GOT3 (cell line): ENCODE measurements around the gene EDN2.

Source experiments
- DNase-seq: peaks from one replicate; lab custom pipeline; 2025; ENCODE audit warnings: mixed read lengths; lab: John Stamatoyannopoulos, UW

Gene EDN2

GRCh38 chr1:41484402-41485241, at the start of gene EDN2:
Gene EDN2 (minus strand): TSS chr1:41484683. CDS start chr1:41484601, 82 bp downstream.
- DNase-seq = no peak

GRCh38 chr1:41533731-41534080, 49.2 kb upstream of the EDN2 start:
- DNase-seq = no peak

DNA sequence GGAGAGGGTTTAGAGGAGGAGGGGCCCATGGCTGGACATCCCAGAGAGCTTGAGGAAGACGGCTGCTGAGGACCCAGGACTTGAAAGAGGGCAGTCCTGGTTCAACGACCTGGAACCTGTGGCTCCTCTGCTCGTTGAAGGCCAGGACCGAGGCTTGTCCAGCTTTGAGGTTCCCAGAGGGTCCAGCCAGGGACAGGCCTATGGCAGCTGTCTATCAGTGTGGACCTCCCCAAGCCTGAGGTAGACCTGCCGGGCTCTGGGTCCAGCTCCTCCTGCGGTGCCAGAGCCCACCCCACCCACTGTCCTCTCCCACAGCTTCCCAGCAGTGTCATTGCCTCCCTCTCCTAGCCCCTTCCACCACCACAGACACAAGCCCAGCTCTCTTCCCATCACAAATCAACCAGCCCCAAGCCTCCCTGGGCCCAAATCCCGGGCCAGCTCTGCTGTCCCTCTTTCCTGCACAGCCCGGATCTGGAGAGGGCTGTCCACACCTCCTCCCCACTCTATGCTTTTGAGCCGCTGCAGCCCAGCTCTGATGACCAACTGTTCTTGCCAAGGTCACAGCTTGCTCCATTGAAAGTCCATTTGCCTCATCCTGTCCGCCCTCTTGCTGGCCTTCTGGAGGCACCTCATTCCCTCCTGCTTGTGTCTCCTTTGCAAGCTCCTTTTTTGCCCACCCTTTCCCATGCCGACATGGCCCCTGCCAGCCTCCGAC, 48.7 kb upstream of the EDN2 start:
- DNase-seq = no peak

- DNase-seq = no peak
These were observed 47.9 kb upstream of the EDN2 start for GRCh38 chr1:41532206-41532975.

- DNase-seq = no peak
These were observed 45.9 kb upstream of the EDN2 start for GRCh38 chr1:41530411-41530810.

GRCh38 chr1:41529621-41530395, 45.3 kb upstream of the EDN2 start:
- DNase-seq = no peak

DNA sequence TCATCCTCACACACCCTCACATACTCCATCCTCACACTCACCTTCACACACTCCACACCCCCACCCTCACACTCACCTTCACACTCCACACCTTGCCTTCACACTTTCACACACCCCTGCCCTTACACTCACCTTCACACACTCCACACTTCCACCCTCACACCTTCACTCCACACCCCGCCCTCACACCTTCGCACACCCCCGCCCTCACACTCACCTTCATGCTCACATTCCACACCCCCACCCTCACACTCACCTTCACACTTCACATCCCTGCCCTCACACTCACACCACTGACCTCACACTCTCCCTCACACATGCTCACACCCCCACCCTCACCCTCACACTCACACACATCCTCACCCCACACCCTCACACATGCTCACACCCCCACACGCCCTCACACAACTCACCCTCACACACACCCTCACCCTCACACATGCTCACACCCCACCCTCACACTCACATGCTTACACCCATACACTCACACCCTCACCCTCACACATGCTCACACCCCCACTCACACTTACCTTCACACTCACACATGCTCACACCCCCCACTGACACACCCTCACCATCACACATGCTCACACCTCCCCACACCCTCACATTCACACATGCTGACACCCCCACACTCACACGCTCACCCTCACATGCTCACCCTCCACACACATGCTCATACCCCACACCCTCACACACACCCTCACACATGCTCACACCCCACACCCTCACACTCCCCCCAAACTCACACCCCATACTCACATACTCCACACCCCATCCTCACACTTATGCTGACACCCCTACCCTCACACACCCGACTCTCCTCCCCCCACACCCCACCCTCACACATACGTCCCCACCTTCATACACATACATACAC, 44.5 kb upstream of the EDN2 start:
- DNase-seq = no peak

- no peak for DNase-seq
These were observed 43.6 kb upstream of the EDN2 start for GRCh38 chr1:41528106-41528505.

- DNase-seq = no peak
These were observed 42.6 kb upstream of the EDN2 start for GRCh38 chr1:41526956-41527561.

DNA sequence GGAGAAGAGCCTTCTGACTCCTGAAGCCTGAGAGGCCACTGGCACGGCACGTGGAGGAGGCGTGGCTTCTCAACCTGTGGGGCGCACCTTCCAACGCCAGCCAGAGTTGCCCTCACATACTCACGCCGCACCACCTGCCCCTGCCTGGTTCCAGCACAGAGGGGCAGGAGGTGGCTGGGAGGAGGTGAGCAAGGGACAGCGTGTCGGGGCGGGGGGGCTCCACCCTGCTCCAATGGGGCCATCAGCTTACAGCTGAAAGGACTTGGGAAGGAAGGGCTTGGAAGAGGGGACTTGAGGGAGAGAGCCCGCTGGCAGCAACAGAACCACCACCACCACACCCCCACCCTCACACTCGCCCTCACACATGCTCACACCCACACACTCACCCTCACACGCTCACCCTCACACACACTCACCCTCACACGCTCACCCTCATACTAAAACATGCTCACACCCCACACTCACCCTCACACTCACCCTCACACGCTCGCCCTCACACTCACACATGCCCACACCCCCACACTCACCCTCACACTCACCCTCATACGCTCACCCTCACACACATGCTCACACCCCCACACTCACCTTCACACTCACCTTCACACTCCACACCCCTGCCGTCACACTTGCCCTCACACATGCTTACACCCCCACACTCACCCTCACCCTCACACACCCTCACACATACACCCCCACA, 41.6 kb upstream of the EDN2 start:
- DNase-seq = no peak

DNA sequence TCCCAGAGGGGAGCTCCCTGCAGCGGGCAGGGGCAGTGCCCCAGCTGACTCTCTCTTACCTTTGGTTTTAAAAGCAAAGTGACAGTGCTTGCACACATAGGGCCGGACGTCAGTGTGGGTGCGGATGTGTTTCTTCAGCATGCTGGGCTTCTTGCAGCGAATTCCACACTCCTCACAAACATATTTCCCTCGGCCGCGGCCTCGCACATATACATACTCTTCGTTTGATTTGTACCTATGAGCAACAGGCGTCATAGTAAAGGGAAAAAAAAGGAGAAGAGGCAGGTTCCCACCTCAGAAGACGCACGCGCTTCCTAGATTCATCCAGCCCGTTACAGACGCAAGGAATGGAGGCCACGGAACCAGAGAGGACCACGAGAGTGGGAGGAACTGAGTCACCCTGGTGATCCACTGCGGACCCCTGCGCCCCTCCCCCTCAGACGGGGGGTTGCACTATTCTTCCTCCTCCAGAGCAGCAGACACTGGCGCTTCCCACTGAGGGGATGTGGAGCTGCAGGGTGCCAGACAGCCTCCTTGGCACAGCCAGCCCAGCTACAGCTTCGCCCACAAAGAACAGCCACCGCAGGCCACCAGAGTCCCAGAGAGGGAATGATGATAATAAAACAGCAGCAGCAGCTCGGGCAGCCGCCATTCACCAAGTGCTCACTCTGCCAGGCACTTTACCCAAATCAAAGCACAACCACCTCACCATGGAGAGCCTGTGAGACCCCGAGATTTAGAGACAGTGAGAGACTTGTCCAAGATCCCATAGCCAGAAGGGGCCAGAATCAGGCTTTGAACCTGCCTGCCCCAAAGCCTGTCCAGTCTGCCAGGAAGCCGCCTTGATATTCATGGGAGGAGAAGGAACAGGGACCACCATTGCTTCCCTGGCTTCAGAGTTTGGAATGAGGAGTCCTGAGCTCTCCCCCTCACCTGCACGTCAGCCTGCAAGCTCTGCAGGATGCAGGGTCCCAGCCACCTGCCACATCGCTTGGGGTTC, 40.5 kb upstream of the EDN2 start:
- DNase-seq = no peak

DNA sequence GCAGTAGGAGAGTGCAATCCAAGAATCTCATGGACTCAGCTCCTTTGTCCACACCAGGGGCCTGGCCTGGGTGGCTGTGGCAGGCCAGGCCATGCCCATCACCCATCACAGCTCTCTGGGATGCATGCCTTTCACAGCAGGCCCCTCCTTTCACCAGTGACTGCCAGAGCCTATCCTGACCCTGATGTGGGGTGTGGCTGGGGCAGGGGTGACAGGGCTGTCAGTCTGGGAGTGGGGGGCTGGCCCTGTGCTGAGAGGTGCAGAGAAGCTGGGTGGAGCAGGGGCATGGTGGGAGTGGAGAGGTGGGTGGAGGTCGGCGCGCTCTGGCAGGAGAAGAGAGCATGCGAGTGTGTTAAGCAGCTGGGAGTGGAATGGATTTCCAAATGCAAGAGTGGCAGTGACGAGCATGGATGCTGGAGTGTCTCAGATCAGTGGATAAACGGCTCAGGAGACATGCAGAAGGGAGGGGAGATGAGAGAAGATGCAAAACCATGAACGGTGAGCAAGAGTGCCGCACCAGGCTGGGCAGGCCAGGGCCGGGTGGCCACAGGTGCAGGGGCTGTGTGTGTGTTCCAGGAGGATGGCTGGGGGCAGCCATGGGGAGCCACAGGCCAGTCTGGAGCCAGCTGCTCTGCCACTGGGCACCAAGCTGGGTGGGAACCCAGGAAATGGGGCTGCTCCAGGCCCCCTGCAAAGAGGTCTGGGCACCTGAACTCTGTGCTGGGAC, 39.6 kb upstream of the EDN2 start:
- DNase-seq = no peak

GRCh38 chr1:41523071-41523470, 38.6 kb upstream of the EDN2 start:
- no peak for DNase-seq

DNA sequence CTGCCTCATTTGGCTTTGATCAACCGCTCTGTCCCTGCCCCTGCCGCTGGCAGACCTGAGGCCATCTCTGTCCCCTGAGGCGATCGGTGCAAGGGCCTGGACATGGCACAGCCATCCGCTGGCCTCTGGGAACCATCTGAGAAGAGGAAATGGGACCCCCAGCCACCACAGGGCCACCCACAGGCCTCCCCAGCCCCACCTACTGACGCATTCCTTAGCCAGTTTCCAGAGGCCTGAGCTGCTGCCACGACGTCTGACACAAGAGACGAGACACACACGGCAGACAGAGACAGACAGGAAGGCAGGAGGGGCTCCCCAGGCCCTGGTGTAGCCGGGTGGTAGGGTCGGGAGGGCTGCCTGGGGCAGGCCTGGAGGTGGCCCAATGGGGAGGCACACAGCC, 37.3 kb upstream of the EDN2 start:
- no peak for DNase-seq

DNA sequence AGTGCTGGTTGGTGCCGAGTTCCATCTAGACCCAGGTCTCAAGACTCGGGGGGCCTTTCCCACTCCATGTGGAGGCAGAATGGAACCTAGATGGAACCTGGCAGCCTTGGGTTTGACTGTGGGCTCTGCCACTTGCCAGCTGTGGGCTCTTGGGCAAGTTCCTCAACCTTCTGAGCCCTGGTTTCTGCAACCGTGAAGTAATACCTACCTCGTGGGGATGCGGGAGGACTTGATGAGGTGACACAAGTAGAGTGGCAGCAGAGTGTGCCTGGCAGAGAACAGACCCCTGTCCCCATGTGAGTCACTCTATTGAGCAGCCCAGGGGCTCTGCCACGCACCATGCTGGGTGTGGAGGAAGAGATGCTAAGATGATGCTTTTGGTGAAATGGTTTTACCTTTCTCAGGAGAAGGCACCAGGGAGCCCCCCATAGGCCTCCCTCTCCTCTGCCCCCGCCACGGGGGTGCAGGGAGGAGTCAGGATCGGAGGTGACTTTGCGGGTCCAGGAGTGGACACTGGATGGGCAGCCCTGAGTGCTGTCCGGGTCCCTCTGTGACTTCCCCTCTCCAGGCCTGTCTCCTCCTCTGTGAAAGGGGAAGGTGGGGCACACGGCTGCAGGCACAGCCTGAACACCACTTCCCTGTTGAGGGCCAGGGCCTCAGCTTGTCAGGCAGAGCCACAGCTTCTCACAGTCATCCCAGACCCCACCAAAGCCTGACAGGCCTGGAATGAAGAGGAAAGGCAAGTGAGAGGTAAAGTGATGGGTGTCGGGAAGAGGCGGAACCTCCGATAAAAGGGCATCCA, 36.7 kb upstream of the EDN2 start:
- DNase-seq = no peak

DNA sequence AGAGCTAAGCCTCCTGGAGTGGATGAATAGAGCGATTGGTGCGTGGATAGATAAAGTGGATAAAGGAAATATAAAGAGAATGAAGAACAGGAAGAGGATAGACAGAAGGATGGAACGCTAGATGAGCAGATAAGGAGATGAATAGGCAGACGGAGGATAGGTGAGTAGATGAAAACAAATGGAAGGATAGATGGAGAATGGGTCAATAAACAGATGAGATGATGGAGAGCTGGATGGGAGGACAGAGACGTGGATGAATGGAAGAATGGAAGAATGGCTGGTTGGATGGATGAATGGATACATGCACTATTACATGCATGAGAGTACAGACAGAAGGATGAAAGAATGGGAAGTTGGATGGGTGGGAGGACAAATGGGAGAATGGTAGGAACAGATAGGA, 35.2 kb upstream of the EDN2 start:
- DNase-seq = no peak

DNA sequence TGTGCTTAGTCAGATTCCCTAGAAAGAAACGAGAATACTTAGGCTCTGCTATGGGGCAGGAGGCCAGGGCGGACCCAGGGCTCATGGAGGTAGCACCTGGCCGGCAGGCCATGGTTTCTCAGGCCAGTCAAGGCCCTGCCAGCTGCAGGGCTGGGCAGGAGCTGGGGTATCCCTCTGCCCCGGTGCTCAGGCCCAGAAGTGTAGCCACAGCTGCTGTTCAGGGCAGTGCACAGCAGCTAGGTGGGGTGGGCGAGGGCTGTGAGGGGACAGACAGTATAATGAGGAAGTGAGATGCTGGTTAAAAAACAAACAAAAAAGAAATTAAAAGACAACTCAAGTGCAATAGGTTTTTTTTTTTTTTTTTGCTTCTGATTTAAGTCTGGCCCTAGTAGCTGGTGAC, 34.0 kb upstream of the EDN2 start:
- DNase-seq = no peak
